ENCODE measurements around the gene RIMS4.

Gene RIMS4

GRCh38 chr20:44796758-44797457 is 13.4 kb downstream of the RIMS4 start:
- no peaks in the 10 kb centered on the region for H3K36me3 ChIP-seq (ENCODE audit: control insufficient read depth, insufficient read depth, low read length)
- no peak for TF ChIP-seq CTCF (IDR thresholded peaks at IDR 0.05)
- no peak overlapping the region for H3K27ac ChIP-seq
- no peaks in the 10 kb centered on the region for H3K9me3 ChIP-seq (ENCODE audit: control insufficient read depth, low read length)
- H2AFZ ChIP-seq, result no peak overlapping the region
- no peaks in the 10 kb centered on the region for H3K79me2 ChIP-seq
- H3K4me3 ChIP-seq (ENCODE audit: low read depth, low read length), result no peak overlapping the region
- H3K27me3 ChIP-seq (ENCODE audit: control insufficient read depth, insufficient read depth, low read length), result no peaks in the 10 kb centered on the region
- H3K4me1 ChIP-seq, result no peaks in the 10 kb centered on the region
- no peak overlapping the region for H3K4me2 ChIP-seq (ENCODE audit: low read length)
- no peak overlapping the region for H3K9ac ChIP-seq

GRCh38 chr20:44796311-44796710 is 14.0 kb downstream of the RIMS4 start:
- no peaks in the 10 kb centered on the region for H3K9me3 ChIP-seq (ENCODE audit: control insufficient read depth, low read length)

GRCh38 chr20:44795836-44796235 is 14.5 kb downstream of the RIMS4 start:
- Histone ChIP-seq H3K27ac (no peak overlapping the region), H3K9ac (no peak overlapping the region), H2AFZ (no peak overlapping the region), H3K4me2 (ENCODE audit: low read length) (no peak overlapping the region), H3K36me3 (ENCODE audit: control insufficient read depth, insufficient read depth, low read length) (no peaks in the 10 kb centered on the region), H3K9me3 (ENCODE audit: control insufficient read depth, low read length) (no peaks in the 10 kb centered on the region), H3K4me3 (ENCODE audit: low read depth, low read length) (no peak overlapping the region), H3K27me3 (ENCODE audit: control insufficient read depth, insufficient read depth, low read length) (no peaks in the 10 kb centered on the region), H3K4me1 (no peaks in the 10 kb centered on the region), H3K79me2 (no peaks in the 10 kb centered on the region)
- TF ChIP-seq CTCF (IDR thresholded peaks at IDR 0.05), result no peak

More at GRCh38 chr20:44796311-44796710, 14.0 kb downstream of the RIMS4 start:
- H3K36me3 ChIP-seq (ENCODE audit: control insufficient read depth, insufficient read depth, low read length), result no peaks in the 10 kb centered on the region
- H3K9ac ChIP-seq, result no peak overlapping the region
- no peaks in the 10 kb centered on the region for H3K4me1 ChIP-seq
- H2AFZ ChIP-seq, result no peak overlapping the region
- TF ChIP-seq CTCF (IDR thresholded peaks at IDR 0.05), result no peak
- no peaks in the 10 kb centered on the region for H3K79me2 ChIP-seq
- H3K27ac ChIP-seq, result no peak overlapping the region
- no peak overlapping the region for H3K4me3 ChIP-seq (ENCODE audit: low read depth, low read length)
- H3K27me3 ChIP-seq (ENCODE audit: control insufficient read depth, insufficient read depth, low read length), result no peaks in the 10 kb centered on the region
- H3K4me2 ChIP-seq (ENCODE audit: low read length), result no peak overlapping the region

GRCh38 chr20:44792796-44793195 is 17.6 kb downstream of the RIMS4 start:
- H3K9ac ChIP-seq, result no peak overlapping the region
- H3K27me3 ChIP-seq (ENCODE audit: control insufficient read depth, insufficient read depth, low read length), result no peaks in the 10 kb centered on the region
- no peaks in the 10 kb centered on the region for H3K36me3 ChIP-seq (ENCODE audit: control insufficient read depth, insufficient read depth, low read length)
- TF ChIP-seq CTCF (IDR thresholded peaks at IDR 0.05), result no peak
- no peak overlapping the region for H2AFZ ChIP-seq
- no peaks in the 10 kb centered on the region for H3K4me1 ChIP-seq
- H3K9me3 ChIP-seq (ENCODE audit: control insufficient read depth, low read length), result no peaks in the 10 kb centered on the region
- no peaks in the 10 kb centered on the region for H3K79me2 ChIP-seq
- H3K4me3 ChIP-seq (ENCODE audit: low read depth, low read length), result no peak overlapping the region
- no peak overlapping the region for H3K4me2 ChIP-seq (ENCODE audit: low read length)
- H3K27ac ChIP-seq, result no peak overlapping the region

All from parathyroid adenoma (tissue), 2 donors.